Neural cell (in vitro differentiated cells): ENCODE data around the gene BCAS1. TPM values are rescaled to one million over a fixed set of nuclear protein-coding genes. Genes with fewer than 3 reads are reported as not detected.

Experiments
- H2AFZ ChIP-seq: fragments of 200-600, 300-800 bp; sonication (generic), shearing (Covaris generic); 2 replicates; pipeline ENCODE4 v1.6.0; 2014; ENCODE audit warnings: low read depth, mild to moderate bottlenecking, antibody characterized with exemption, low read length, moderate library complexity
- H3F3A ChIP-seq: fragments of 200-600 bp; shearing (Covaris generic); 2 replicates; pipeline ENCODE4 v1.6.1; 2016; ENCODE audit warnings: mild to moderate bottlenecking, moderate library complexity, mixed read lengths, antibody characterized with exemption, low read length; ENCODE audit not compliant: insufficient read depth, poor library complexity, severe bottlenecking
- H3K27ac ChIP-seq: fragments of 200-600, 300-800 bp; sonication (generic), shearing (Covaris generic); 2 replicates; pipeline ENCODE4 v1.5.1; 2014; ENCODE audit warnings: mild to moderate bottlenecking, low read length, moderate library complexity
- H3K27me3 ChIP-seq: fragments of 300-800, 200-600 bp; sonication (generic), shearing (Covaris generic); 2 replicates; pipeline ENCODE4 v1.6.0; 2014; ENCODE audit warnings: mild to moderate bottlenecking, low read depth, low read length, moderate library complexity; ENCODE audit not compliant: insufficient read depth
- H3K36me3 ChIP-seq: fragments of 300-800, 200-600 bp; sonication (generic), shearing (Covaris generic); 2 replicates; pipeline ENCODE4 v1.5.1; 2014; ENCODE audit warnings: mild to moderate bottlenecking, antibody characterized with exemption, low read length, moderate library complexity; ENCODE audit not compliant: insufficient read depth
- H3K4me2 ChIP-seq: fragments of 300-800, 200-600 bp; sonication (generic), shearing (Covaris generic); 2 replicates; pipeline ENCODE4 v1.6.0; 2014; ENCODE audit warnings: mild to moderate bottlenecking, low read length
- H3K4me3 ChIP-seq: fragments of 300-800, 200-600 bp; sonication (generic), shearing (Covaris generic); 2 replicates; pipeline ENCODE4 v1.5.1; 2014; ENCODE audit warnings: mild to moderate bottlenecking, low read length, moderate library complexity
- H3K79me2 ChIP-seq: fragments of 200-600 bp; shearing (Covaris generic); replicated peaks from 2 replicates; pipeline ENCODE4 v1.6.0; 2014; ENCODE audit warnings: mild to moderate bottlenecking, low read length, moderate library complexity; ENCODE audit not compliant: insufficient read depth
- H3K9ac ChIP-seq: fragments of 300-800, 200-600 bp; sonication (generic), shearing (Covaris generic); 2 replicates; pipeline ENCODE4 v1.6.1; 2016; ENCODE audit warnings: mild to moderate bottlenecking, low read length, mixed read lengths
- H3K9me2 ChIP-seq: fragments of 200-600 bp; shearing (Covaris generic); 2 replicates; pipeline ENCODE4 v1.6.1; 2016; ENCODE audit warnings: mild to moderate bottlenecking, low read length, mixed read lengths; ENCODE audit not compliant: insufficient read depth
- H3K9me3 ChIP-seq: fragments of 200-600, 300-800 bp; sonication (generic), shearing (Covaris generic); 2 replicates; pipeline ENCODE4 v1.6.1; 2016; ENCODE audit warnings: mild to moderate bottlenecking, mixed run types, low read length, moderate library complexity, mixed read lengths
- H4K20me1 ChIP-seq: fragments of 200-600 bp; shearing (Covaris generic); 2 replicates; pipeline ENCODE4 v1.6.1; 2016; ENCODE audit warnings: mild to moderate bottlenecking, mixed run types; ENCODE audit not compliant: insufficient read depth
- EP300 ChIP-seq: fragments of 450-650 bp; conservative IDR thresholded peaks from 2 replicates; pipeline ENCODE4 v1.6.1; 2014; ENCODE audit warnings: antibody characterized with exemption, mild to moderate bottlenecking, moderate library complexity; ENCODE audit not compliant: poor library complexity, severe bottlenecking
- EZH2 ChIP-seq: fragments of 200-600, 300-800 bp; shearing (Covaris generic), sonication (generic); IDR thresholded peaks from 2 replicates; pipeline ENCODE4 v1.6.1; 2014; ENCODE audit warnings: antibody characterized with exemption, low read length, borderline replicate concordance, mild to moderate bottlenecking; ENCODE audit not compliant: insufficient read depth, poor library complexity, severe bottlenecking
- MXI1 ChIP-seq: fragments of 450-650 bp; conservative IDR thresholded peaks from 2 replicates; pipeline ENCODE4 v1.6.1; 2014; ENCODE audit warnings: antibody characterized with exemption, mild to moderate bottlenecking; ENCODE audit not compliant: poor library complexity, severe bottlenecking
- POLR2AphosphoS5 ChIP-seq: IDR thresholded peaks from 2 replicates; pipeline ENCODE4 v1.6.1; 2012
- RAD21 ChIP-seq: fragments of 450-650 bp; conservative IDR thresholded peaks from 2 replicates; pipeline ENCODE4 v1.6.1; 2014; ENCODE audit warnings: antibody characterized with exemption, mild to moderate bottlenecking, moderate library complexity
- SMC3 ChIP-seq: fragments of 450-650 bp; conservative IDR thresholded peaks from 2 replicates; pipeline ENCODE4 v1.6.1; 2014; ENCODE audit warnings: antibody characterized with exemption, mild to moderate bottlenecking, moderate library complexity; ENCODE audit not compliant: poor library complexity
- TAF1 ChIP-seq: IDR thresholded peaks from 2 replicates; pipeline ENCODE4 v1.6.1; 2012; ENCODE audit warnings: low read depth
- polyA plus RNA-seq: library from polyadenylated mRNA; depleted of rRNA; stranded (reverse); fragments of >200 nt; gene quantifications from 2 replicates; pipeline ENCODE4 v1.2.3, GENCODE V29; 2014
- TF ChIP-seq, protein P1 (sequence below): IDR thresholded peaks from 2 replicates; pipeline ENCODE4 v1.6.1; 2012; ENCODE audit warnings: borderline replicate concordance
- TF ChIP-seq, protein P2 (sequence below): fragments of 450-650 bp; IDR thresholded peaks from 2 replicates; pipeline ENCODE4 v1.5.1; 2014; ENCODE audit warnings: antibody characterized with exemption, mild to moderate bottlenecking, moderate library complexity; ENCODE audit not compliant: poor library complexity, severe bottlenecking

Gene BCAS1
- polyA plus RNA-seq, 1 donor from 2014 or later: not detected

DNA sequence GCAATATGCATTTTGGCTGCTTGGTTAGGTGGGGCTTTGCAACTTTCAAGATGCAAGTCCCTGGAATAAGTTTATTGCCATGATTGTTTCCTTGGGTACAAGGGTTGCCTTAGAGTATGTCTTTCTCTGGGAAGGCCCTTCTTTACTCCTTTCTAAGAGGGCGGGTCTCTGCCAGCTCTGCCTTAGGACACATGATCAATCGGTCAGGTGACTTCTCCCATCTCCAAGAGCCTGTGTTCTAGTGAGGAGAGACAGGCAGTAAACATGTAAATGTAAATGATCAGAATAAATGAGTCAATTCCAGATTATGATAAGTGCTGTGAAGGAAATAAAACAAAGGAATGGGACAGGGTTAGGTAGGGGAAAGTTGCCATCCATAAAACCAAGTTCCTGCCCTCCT is 43.2 kb upstream of the BCAS1 start:
- Histone ChIP-seq H3K79me2 (no peaks in the 10 kb centered on the region), H3K27me3 (no peaks in the 10 kb centered on the region), H3K9me2 (no peaks in the 10 kb centered on the region), H3K27ac (no peak overlapping the region), H4K20me1 (no peaks in the 10 kb centered on the region), H3K9me3 (no peaks in the 10 kb centered on the region), H2AFZ (no peak overlapping the region), H3F3A (no peaks in the 10 kb centered on the region), H3K36me3 (no peaks in the 10 kb centered on the region), H3K4me2 (no peak overlapping the region), H3K9ac (no peak overlapping the region), H3K4me3 (no peak overlapping the region)
- TF ChIP-seq MXI1 (no peak), POLR2AphosphoS5 (no peak), EZH2 (no peak), SMC3 (no peak), RAD21 (no peak), EP300 (no peak), TAF1 (no peak)
- TF ChIP-seq, protein P1, sequence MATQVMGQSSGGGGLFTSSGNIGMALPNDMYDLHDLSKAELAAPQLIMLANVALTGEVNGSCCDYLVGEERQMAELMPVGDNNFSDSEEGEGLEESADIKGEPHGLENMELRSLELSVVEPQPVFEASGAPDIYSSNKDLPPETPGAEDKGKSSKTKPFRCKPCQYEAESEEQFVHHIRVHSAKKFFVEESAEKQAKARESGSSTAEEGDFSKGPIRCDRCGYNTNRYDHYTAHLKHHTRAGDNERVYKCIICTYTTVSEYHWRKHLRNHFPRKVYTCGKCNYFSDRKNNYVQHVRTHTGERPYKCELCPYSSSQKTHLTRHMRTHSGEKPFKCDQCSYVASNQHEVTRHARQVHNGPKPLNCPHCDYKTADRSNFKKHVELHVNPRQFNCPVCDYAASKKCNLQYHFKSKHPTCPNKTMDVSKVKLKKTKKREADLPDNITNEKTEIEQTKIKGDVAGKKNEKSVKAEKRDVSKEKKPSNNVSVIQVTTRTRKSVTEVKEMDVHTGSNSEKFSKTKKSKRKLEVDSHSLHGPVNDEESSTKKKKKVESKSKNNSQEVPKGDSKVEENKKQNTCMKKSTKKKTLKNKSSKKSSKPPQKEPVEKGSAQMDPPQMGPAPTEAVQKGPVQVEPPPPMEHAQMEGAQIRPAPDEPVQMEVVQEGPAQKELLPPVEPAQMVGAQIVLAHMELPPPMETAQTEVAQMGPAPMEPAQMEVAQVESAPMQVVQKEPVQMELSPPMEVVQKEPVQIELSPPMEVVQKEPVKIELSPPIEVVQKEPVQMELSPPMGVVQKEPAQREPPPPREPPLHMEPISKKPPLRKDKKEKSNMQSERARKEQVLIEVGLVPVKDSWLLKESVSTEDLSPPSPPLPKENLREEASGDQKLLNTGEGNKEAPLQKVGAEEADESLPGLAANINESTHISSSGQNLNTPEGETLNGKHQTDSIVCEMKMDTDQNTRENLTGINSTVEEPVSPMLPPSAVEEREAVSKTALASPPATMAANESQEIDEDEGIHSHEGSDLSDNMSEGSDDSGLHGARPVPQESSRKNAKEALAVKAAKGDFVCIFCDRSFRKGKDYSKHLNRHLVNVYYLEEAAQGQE: no peak
- TF ChIP-seq, protein P2, sequence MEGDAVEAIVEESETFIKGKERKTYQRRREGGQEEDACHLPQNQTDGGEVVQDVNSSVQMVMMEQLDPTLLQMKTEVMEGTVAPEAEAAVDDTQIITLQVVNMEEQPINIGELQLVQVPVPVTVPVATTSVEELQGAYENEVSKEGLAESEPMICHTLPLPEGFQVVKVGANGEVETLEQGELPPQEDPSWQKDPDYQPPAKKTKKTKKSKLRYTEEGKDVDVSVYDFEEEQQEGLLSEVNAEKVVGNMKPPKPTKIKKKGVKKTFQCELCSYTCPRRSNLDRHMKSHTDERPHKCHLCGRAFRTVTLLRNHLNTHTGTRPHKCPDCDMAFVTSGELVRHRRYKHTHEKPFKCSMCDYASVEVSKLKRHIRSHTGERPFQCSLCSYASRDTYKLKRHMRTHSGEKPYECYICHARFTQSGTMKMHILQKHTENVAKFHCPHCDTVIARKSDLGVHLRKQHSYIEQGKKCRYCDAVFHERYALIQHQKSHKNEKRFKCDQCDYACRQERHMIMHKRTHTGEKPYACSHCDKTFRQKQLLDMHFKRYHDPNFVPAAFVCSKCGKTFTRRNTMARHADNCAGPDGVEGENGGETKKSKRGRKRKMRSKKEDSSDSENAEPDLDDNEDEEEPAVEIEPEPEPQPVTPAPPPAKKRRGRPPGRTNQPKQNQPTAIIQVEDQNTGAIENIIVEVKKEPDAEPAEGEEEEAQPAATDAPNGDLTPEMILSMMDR: no peak

DNA sequence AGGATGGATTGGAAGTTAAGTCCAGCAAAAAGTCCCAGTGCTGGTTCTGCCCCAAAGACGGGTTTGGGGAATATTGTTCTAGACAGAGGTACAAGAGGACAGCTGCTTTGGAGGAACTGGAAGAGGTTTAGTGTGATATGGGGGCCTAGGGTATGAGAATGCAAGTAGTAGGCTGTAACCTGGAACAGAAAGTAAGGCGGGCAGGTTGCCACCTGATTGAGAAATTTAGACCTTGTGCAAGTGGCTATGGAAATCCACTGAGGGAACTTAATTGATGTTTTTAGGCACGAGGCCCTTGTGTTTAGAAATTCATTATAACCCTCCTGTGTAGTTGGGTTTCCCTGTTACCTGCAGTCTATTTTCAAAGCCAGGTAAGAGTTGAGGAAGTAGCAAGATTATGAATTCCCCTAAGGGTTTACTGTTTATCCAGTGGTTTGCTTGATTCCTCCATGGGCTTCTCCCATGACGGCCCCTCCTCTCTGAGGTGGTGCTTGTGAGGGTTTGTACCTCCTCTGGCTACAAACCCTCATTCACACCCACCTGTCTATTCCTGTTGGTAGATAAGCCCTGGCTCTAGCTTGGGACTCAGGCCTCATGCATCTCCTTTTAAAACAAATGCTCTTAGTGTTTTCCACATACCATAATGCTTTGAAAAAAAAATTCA is 42.0 kb upstream of the BCAS1 start:
- Histone ChIP-seq H2AFZ (no peak overlapping the region), H3K36me3 (no peaks in the 10 kb centered on the region), H3F3A (no peaks in the 10 kb centered on the region), H3K79me2 (no peaks in the 10 kb centered on the region), H3K9ac (no peak overlapping the region), H3K9me3 (no peaks in the 10 kb centered on the region), H3K4me2 (no peak overlapping the region), H3K27me3 (no peaks in the 10 kb centered on the region), H3K9me2 (no peaks in the 10 kb centered on the region), H3K27ac (no peak overlapping the region), H3K4me3 (no peak overlapping the region), H4K20me1 (no peaks in the 10 kb centered on the region)
- TF ChIP-seq POLR2AphosphoS5 (no peak), MXI1 (no peak), EP300 (no peak), EZH2 (no peak), RAD21 (no peak), SMC3 (no peak), TAF1 (no peak)
- TF ChIP-seq, protein P2: no peak
- TF ChIP-seq, protein P1: no peak
